H1 (cell line): ENCODE data around the gene PLAC1.

Source experiments
- CHD2 ChIP-seq: IDR thresholded peaks from 2 replicates; pipeline ENCODE4 v1.6.1; 2012; ENCODE audit warnings: low read length, improper control_type of control experiment
- POLR2AphosphoS5 ChIP-seq: IDR thresholded peaks from 2 replicates; pipeline ENCODE4 v1.6.1; 2011; ENCODE audit warnings: low read depth, low read length
- POU5F1 ChIP-seq: IDR thresholded peaks from 2 replicates; pipeline ENCODE4 v1.6.1; 2011; ENCODE audit warnings: low read depth, mild to moderate bottlenecking, low read length, moderate library complexity
- ZNF274 ChIP-seq: IDR thresholded peaks from 2 replicates; pipeline ENCODE4 v1.7.0; 2012; ENCODE audit warnings: low read length, borderline replicate concordance; ENCODE audit errors: extremely low read depth
- TF ChIP-seq, protein P1 (sequence below): IDR thresholded peaks from 2 replicates; pipeline ENCODE4 v1.6.1; 2011; ENCODE audit warnings: low read depth, mild to moderate bottlenecking, low read length; ENCODE audit not compliant: insufficient read depth
- TF ChIP-seq, protein P2 (sequence below), 3 experiments: IDR thresholded peaks; 1 replicate in 2 of 3; 2 replicates in 1 of 3; pipeline versions ENCODE4 v1.5.1 to v1.6.1; 2011; ENCODE audit warnings: low read length in 3 of 3, mild to moderate bottlenecking in 3 of 3, inconsistent platforms in 2 of 3, low read depth in 1 of 3, moderate library complexity in 1 of 3; ENCODE audit not compliant: insufficient read depth in 1 of 3; ENCODE audit errors: control extremely low read depth in 1 of 3

DNA sequence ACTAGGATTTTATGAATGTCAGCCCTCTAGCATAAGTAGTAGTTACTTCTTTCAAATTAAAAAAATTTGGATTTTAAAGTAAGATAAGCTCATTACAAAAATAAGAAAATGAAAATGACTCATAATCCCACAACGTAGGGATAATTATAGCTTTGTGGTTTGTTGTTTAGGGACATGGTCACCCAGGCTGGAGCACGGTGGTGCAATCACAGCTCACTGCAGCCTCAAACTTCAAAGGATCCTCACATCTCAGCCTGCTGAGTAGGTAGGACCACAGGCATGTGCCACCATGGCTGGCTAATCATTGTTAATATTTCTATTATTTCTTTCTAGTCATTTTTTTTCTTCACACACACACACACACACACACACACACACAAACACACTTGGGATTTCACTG, 57.6 kb downstream of the PLAC1 start:
- TF ChIP-seq, protein P1, sequence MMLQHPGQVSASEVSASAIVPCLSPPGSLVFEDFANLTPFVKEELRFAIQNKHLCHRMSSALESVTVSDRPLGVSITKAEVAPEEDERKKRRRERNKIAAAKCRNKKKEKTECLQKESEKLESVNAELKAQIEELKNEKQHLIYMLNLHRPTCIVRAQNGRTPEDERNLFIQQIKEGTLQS, result no peak
- no peak for TF ChIP-seq POU5F1
- TF ChIP-seq CHD2, result no peak
- no peak for TF ChIP-seq POLR2AphosphoS5
- TF ChIP-seq ZNF274, result no peak
- TF ChIP-seq, protein P2, sequence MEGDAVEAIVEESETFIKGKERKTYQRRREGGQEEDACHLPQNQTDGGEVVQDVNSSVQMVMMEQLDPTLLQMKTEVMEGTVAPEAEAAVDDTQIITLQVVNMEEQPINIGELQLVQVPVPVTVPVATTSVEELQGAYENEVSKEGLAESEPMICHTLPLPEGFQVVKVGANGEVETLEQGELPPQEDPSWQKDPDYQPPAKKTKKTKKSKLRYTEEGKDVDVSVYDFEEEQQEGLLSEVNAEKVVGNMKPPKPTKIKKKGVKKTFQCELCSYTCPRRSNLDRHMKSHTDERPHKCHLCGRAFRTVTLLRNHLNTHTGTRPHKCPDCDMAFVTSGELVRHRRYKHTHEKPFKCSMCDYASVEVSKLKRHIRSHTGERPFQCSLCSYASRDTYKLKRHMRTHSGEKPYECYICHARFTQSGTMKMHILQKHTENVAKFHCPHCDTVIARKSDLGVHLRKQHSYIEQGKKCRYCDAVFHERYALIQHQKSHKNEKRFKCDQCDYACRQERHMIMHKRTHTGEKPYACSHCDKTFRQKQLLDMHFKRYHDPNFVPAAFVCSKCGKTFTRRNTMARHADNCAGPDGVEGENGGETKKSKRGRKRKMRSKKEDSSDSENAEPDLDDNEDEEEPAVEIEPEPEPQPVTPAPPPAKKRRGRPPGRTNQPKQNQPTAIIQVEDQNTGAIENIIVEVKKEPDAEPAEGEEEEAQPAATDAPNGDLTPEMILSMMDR (IDR thresholded peaks at IDR 0.05; ENCODE audit: control extremely low read depth in 1 of 3, insufficient read depth in 1 of 3, low read depth in 1 of 3, low read length in 3 of 3), result no peak
